Subcutaneous preadipocyte (primary cell): ENCODE data around the gene INTS11. TPM values are rescaled to one million over a fixed set of nuclear protein-coding genes. Genes with fewer than 3 reads are reported as not detected.

Source experiments
- small RNA-seq: library from RNA; depleted of rRNA; stranded (forward); fragments of <200 nt; gene quantifications from one replicate; pipeline ENCODE3, GENCODE V24; 2012
- total RNA-seq: library from RNA; depleted of rRNA; stranded (reverse); fragments of >200 nt; gene quantifications from 2 replicates; pipeline ENCODE4 v1.2.3, GENCODE V29; 2012

Gene INTS11
- total RNA-seq, result 80.0 and 86.0 TPM in 2 replicates

DNA sequence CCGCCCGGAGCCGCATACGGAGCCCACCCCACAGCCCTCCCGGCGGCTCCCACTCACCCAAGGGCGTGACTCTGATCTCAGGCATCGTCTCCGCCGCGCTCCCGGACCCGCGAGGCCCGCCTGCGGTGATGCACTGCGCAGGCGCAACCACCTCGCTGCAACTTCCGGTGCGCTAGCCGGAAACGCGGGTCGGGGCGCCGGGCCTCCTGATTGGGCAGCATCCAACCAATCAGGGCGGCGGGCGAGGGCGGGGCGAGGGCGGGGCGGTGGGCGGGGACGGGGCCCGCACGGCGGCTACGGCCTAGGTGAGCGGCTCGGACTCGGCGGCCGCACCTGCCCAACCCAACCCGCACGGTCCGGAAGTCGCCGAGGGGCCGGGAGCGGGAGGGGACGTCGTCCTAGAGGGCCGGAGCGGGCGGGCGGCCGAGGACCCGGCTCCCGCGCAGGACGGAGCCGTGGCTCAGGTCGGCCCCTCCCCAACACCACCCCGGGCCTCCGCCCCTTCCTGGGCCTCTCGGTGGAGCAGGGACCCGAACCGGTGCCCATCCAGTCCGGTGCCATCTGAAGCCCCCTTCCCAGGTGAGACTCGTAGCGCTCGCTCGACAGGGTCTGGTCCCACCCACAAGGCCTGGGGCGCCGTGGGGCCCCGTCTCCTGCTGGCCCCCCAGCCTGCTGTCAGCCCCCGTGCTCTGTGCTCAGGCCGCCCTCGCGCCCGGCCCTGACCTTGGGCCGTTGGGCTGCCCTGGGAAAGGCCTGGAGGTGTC is at the start of gene INTS11, which contains the start of gene CPTP:
Gene INTS11 (minus strand): TSS at position 137 of the 764 bp plus-strand sequence. CDS start 52 bp downstream, at position 85.
Gene CPTP (plus strand): TSS at position 279 of the 764 bp plus-strand sequence. CDS start 2,109 bp downstream, outside the sequence.

DNA sequence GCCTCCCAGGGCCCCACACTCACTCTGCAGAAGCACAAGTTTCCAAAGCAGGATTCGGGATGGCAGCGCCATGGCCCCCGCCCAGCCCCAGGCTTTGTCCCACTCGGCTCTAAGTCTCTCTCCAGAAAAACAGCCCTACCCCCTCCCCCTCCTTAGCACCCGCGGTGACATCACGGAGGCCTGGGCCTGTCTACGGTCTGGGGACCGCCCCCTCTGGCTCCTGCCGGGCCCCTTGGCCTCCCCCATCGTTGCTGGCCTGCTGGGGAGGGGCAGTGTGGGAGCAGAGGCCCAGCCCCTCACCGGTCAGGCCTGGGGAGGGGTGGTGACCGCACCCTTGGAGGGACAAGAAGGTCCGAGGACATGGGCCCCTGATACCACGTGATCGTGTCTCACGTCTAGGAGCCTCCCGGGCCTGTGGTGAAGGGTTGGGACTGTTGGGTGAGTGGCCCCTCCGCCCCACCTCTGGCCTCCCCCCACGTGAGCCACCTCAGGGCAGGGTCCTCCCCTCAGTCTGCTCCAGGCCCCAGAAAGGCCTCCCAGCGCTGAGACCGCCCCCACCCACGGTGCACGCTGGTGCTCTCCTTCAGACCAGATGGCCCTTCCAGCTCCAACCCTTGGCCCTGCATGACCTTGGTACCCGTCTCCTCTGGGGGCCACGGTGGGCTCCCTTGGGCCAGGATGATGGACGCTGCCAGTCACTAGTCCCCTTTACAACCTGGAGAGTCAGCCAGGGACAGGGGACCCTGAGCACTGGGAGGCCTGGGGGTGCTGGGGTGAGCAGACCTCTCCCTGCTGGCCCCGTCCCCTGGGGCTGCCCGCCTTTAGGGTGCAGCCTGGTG is 34.2 kb upstream of the INTS11 start, which contains the start of gene MXRA8:
Gene MXRA8 (minus strand): TSS at position 123 of the 839 bp plus-strand sequence. CDS start 51 bp downstream, at position 72.

DNA sequence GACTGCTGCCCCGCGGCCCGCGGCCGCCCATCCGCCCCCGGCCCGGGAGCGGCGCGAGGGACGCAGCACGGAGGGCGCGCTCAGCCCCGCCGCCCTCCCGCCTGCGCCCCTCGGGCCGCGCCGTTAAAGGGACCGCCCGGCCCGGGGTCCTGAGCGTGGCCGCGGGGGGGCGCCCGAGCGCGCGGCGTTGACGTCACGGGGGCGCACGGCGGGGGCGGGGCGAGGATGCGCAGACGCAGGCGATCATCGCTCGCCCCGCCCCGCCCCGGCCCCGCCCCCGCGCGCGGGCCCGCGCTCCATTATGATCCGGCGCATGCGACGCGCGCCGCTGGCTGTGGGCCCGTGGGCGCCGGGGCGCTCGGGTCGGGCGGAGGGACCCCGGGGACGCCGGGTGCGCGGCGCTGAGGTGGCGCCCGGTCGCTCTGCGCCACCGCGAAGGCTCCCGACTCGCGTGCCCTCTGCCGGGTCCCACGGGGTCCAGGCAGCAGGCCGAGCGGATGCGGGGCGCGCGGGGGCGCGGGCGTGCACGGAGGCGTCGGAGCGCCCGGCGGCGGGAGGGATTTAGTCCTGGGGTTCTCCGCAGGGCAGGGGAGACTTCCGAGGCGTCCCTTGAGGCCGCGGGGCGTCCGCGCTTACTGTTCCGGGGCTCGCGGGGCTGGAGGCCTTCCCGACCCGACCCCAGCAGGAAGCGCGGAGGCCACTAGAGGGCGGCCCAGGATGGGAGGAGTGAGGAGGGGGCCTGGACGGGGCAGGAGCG is 25.0 kb upstream of the INTS11 start, which contains the start of gene DVL1:
Gene DVL1 (minus strand): TSS at position 163 of the 757 bp plus-strand sequence. CDS start 353 bp downstream, outside the sequence.

DNA sequence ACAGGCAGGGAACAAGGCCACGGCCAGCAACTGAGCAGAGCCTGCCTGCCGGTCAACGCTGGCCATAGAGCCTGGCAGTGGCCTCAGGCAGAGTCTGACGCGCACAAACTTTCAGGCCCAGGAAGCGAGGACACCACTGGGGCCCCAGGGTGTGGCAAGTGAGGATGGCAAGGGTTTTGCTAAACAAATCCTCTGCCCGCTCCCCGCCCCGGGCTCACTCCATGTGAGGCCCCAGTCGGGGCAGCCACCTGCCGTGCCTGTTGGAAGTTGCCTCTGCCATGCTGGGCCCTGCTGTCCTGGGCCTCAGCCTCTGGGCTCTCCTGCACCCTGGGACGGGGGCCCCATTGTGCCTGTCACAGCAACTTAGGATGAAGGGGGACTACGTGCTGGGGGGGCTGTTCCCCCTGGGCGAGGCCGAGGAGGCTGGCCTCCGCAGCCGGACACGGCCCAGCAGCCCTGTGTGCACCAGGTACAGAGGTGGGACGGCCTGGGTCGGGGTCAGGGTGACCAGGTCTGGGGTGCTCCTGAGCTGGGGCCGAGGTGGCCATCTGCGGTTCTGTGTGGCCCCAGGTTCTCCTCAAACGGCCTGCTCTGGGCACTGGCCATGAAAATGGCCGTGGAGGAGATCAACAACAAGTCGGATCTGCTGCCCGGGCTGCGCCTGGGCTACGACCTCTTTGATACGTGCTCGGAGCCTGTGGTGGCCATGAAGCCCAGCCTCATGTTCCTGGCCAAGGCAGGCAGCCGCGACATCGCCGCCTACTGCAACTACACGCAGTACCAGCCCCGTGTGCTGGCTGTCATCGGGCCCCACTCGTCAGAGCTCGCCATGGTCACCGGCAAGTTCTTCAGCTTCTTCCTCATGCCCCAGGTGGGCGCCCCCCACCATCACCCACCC is 6.9 kb upstream of the INTS11 start, which contains the start of gene TAS1R3:
Gene TAS1R3 (plus strand): TSS at position 213 of the 898 bp plus-strand sequence. CDS start 66 bp downstream, at position 279.

DNA sequence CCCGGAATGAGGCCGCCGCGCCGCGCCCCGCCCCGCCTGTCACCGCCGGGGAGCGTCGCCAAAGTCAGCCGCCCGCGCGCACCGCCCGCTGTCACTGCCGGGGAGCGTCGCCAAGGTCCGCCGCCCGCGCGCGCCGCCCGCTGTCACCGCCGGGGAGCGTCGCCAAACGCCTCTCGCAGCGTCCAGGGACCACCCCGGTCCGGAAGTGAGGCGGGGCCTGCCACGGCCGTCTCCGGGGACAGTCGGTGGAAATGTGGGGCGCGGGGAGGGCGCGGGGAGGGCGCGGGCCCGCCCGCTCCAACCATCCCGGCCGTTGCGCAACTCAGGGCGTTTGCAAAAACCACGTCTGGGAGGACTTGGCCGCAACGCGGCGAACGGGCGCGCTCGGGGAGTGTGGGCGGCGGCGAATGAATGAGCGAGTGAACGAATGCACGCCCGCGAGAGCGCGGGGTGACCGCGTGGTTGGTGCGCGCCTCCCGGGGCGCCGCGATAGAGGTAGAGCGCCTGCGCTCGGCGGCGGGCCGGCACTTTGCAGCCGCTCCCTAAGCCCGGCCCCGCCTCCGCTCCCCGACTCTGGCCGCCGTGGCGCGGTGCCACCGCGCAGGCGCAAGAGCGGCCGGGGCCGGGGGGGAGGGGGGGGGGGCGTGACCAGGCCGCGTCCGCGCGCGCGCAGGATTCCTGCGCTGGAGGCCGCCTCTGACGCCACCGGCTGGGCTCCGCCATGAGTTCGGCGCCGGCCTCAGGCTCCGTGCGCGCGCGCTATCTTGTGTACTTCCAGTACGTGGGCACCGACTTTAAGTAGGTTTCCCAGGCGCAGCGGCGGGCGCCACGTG is 16.3 kb downstream of the INTS11 start, which contains the start of the genes ACAP3 and PUSL1:
Gene ACAP3 (minus strand): TSS at position 8 of the 833 bp plus-strand sequence. CDS start 115 bp downstream, outside the sequence.
Gene PUSL1 (plus strand): TSS at position 675 of the 833 bp plus-strand sequence. CDS start 47 bp downstream, at position 722.

DNA sequence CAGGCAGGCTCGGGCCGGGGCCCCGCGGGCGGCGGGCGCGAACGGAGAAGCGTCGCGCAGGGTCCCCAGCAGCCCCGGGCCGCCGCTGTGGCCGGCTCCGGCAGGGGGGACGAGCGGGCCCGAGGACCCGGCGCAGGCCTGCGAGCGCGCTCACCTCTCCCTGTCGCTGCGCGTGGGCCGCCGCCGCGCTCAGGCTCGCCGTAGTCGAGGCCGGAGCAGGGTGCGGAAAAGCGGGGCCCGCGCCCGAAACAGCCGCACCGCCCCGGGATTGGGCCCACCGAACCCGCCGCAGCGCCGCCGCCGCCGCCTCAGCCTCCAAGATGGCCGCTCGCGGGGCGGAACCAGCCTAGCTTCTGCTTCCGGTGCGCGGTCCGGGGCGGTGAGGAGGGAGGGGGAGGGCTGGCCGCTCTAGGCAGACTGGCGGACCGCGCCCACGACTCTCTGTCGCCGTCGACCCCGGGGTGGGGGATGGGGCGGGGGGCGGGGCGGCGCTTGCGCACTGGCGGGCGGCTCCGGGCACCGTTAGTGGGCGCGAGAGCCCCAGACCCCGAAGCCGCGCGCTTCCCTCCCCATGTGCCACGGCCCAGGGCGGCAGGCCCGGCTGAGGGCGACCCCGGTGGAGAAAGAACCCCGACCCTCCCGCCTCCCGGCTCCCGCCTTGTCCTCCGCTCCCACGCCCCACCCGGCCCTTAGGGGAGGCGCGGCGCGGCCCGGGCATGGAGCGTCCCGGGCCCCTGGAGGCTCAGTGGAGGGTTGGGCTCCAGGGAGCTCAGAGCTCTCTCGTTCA is 50.8 kb downstream of the INTS11 start, which contains the start of gene UBE2J2:
Gene UBE2J2 (minus strand): TSS at position 343 of the 787 bp plus-strand sequence. CDS start 5,862 bp downstream, outside the sequence.

Small RNA genes lying within 50 kb of the gene (small RNA-seq; reads per million reads assigned to genes)
- gene MIR6726, result not detected

Other genes starting within 250 kb of the INTS11 start
- 5.9 and 11.5 TPM in 2 replicates for gene C1orf159, start 208.6 kb downstream of the INTS11 start, total RNA-seq
- not detected in 2 replicates for gene TTLL10, start 150.8 kb downstream of the INTS11 start, total RNA-seq
- gene TNFRSF18, start 118.1 kb downstream of the INTS11 start, total RNA-seq, result not detected in 2 replicates
- gene TNFRSF4, start 110.5 kb downstream of the INTS11 start, total RNA-seq, result under 0.01 TPM in 1 of 2 replicates, not detected in the other
- 87.6 and 101 TPM in 2 replicates for gene SDF4, start 92.7 kb downstream of the INTS11 start, total RNA-seq
- gene B3GALT6, start 92.4 kb downstream of the INTS11 start, total RNA-seq, result 20.6 and 22.3 TPM in 2 replicates
- gene C1QTNF12, start 77.9 kb downstream of the INTS11 start, total RNA-seq, result 0.59 and 1.8 TPM in 2 replicates
- gene UBE2J2, start 50.8 kb downstream of the INTS11 start, total RNA-seq, result 26.5 and 41.6 TPM in 2 replicates
- gene SCNN1D, start 44.2 kb downstream of the INTS11 start, total RNA-seq, result 0.73 and 0.78 TPM in 2 replicates
- 33.6 and 37.8 TPM in 2 replicates for gene ACAP3, start 16.7 kb downstream of the INTS11 start, total RNA-seq
- 24.3 and 27.2 TPM in 2 replicates for gene PUSL1, start 16.1 kb downstream of the INTS11 start, total RNA-seq
- 12.5 and 12.9 TPM in 2 replicates for gene CPTP, start 142 bp upstream of the INTS11 start, total RNA-seq
- gene TAS1R3, start 6.6 kb upstream of the INTS11 start, total RNA-seq, result under 0.01 TPM in 2 replicates
- 69.1 and 119 TPM in 2 replicates for gene DVL1, start 24.8 kb upstream of the INTS11 start, total RNA-seq
- 243 and 326 TPM in 2 replicates for gene MXRA8, start 33.9 kb upstream of the INTS11 start, total RNA-seq
- 113 and 124 TPM in 2 replicates for gene AURKAIP1, start 50.5 kb upstream of the INTS11 start, total RNA-seq
- 93.7 and 120 TPM in 2 replicates for gene CCNL2, start 74.7 kb upstream of the INTS11 start, total RNA-seq
- gene MRPL20, start 82.6 kb upstream of the INTS11 start, total RNA-seq, result 80.2 and 101 TPM in 2 replicates
- gene ANKRD65, start 96.6 kb upstream of the INTS11 start, total RNA-seq, result 0.73 and 0.78 TPM in 2 replicates
- gene VWA1, start 111.0 kb upstream of the INTS11 start, total RNA-seq, result 0.73 and 2.2 TPM in 2 replicates
- gene ATAD3C, start 125.0 kb upstream of the INTS11 start, total RNA-seq, result 0.20 TPM in 1 of 2 replicates, not detected in the other
- 14.3 and 36.0 TPM in 2 replicates for gene ATAD3B, start 147.1 kb upstream of the INTS11 start, total RNA-seq
- 38.9 and 57.3 TPM in 2 replicates for gene ATAD3A, start 187.5 kb upstream of the INTS11 start, total RNA-seq
- 2.6 and 3.1 TPM in 2 replicates for gene TMEM240, start 216.0 kb upstream of the INTS11 start, total RNA-seq